Right lobe of liver (tissue), 6 donors: ENCODE results near the gene ZFYVE16. TPM values are rescaled to one million over a fixed set of nuclear protein-coding genes. Genes with fewer than 3 reads are reported as not detected.
"Not testable (repeated sequence)": the region's sequence is repeated elsewhere in the genome, so short reads cannot be mapped to it uniquely, and the experiment has no call there.

Experiments used
- ATAC-seq, 4 donors: fragments of 200-7000 bp; cut with Tn5 transposase; one replicate each; pipeline ENCODE4 v1.9.1; 2020; ENCODE audit warnings: mild to moderate bottlenecking in 4 of 4, moderate library complexity in 4 of 4
- DNase-seq, 3 donors: peaks; one replicate each; pipeline ENCODE4 v3.0.0-alpha.2; 2020
- H3K27ac ChIP-seq, 3 donors: fragments of 200-600 bp; one replicate each; pipeline ENCODE4 v1.8.0; 2022
- H3K27me3 ChIP-seq, 2 donors: fragments of 200-600 bp; one replicate each; pipeline ENCODE4 v1.8.0; 2022
- H3K36me3 ChIP-seq, 4 donors: fragments of 200-600 bp; sonication (generic) in 1 of 4; one replicate each; pipeline versions ENCODE4 v1.5.1 to v1.8.0; 2017 to 2022; ENCODE audit warnings: control low read depth in 1 of 4
- H3K4me1 ChIP-seq, 4 donors: fragments of 200-600 bp; sonication (generic) in 1 of 4; one replicate each; pipeline versions ENCODE4 v1.5.1 to v1.8.0; 2017 to 2022; ENCODE audit warnings: control low read depth in 1 of 4
- H3K4me3 ChIP-seq, 3 donors: fragments of 200-600 bp; one replicate each; pipeline ENCODE4 v1.8.0; 2022
- H3K9me3 ChIP-seq, 4 donors: fragments of 200-600 bp; sonication (generic) in 1 of 4; one replicate each; pipeline versions ENCODE4 v1.5.1 to v1.8.0; 2017 to 2022; ENCODE audit warnings: control low read depth in 1 of 4
- POLR2A ChIP-seq: fragments of 450-650 bp; IDR thresholded peaks from one replicate; pipeline ENCODE4 v1.6.1; 2017; ENCODE audit warnings: antibody characterized with exemption, mild to moderate bottlenecking
- WGBS: methylation state at CpG from one replicate; pipeline ENCODE4 v1.1.6; 2018; ENCODE audit warnings: low coverage, low lambda C conversion rate; ENCODE audit not compliant: insufficient coverage; ENCODE audit errors: missing lambda C conversion rate; 5-methylcytosine and 5-hydroxymethylcytosine counted together
- intact Hi-C, 2 donors: fragments of 100-400 bp; cut with DNase I; formaldehyde crosslinking; loops; one replicate each; pipeline versions ENCODE4 v1.11.2 to v1.14.1; 2022
- total RNA-seq, 6 experiments: library from RNA; depleted of rRNA in 2 of 6; stranded (reverse); fragments of >200 nt in 2 of 6; fragmentation: NEBNext Ultra II Directional in 3 of 6; extraction: Animal tissue kit (Norgen Biotek cat#: 25700) in 3 of 6; gene quantifications; one replicate each; pipeline versions ENCODE4 v1.1.0 to v1.2.4, GENCODE V29; 2016 to 2023
- TF ChIP-seq, protein P1 (sequence below), 4 donors: fragments of 200-600 bp in 3 of 4; fragments of 450-650 bp in 1 of 4; IDR thresholded peaks; one replicate each; pipeline versions ENCODE4 v1.5.1 to v1.8.0; 2016 to 2022; ENCODE audit warnings: antibody characterized with exemption in 4 of 4, mild to moderate bottlenecking in 2 of 4
- donor health status: DM: no; HTN: yes; CAD: no.
- donor health status: DM: no; HTN: no; CAD: no.
- donor health status: DM: no; HTN: no; CAD: no.
- donor health status: DM: no; HTN: yes; CAD: no.
- donor health status: DM: no; HTN: yes; CAD: no.

Gene ZFYVE16
- total RNA-seq, 6 experiments from 2014 or later = 9.3 to 23.1 (median 14.0) TPM

GRCh38 chr5:80399526-80400239 is 8.2 kb upstream of the ZFYVE16 start:
- peak overlapping the region in 1 of 3 donors; percentile 4 for H3K27ac ChIP-seq
- 63% methylated on average over 1 of the region's 1 CpG for WGBS
- ATAC-seq = peak; percentile 33 to 74 (median 56)

DNA sequence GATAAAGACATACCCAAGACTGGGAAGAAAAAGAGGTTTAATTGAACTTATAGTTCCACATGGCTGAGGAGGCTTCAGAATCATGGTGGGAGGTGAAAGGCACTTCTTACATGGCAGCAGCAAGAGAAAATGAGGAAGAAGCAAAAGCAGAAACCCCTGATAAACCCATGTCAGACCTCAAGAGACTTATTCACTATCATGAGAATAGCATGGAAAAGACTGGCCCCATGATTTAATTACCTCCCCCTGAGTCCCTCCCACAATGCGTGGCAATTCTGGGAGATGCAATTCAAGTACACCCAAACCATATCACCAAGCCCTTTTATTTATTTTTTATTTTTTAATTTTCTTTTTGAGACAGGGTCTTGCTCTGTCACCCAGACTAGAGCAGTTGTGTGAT is 7.5 kb upstream of the ZFYVE16 start:
- H3K4me1 ChIP-seq = peaks cover 0 to 17% (median 5%) of the 10 kb centered on the region in 4 donors
- H3K4me3 ChIP-seq, H3K27me3 ChIP-seq, H3K36me3 ChIP-seq, intact Hi-C loops, H3K27ac ChIP-seq, DNase-seq, H3K9me3 ChIP-seq, ATAC-seq: not testable (repeated sequence)
- WGBS = 100% methylated on average over 1 of the region's 1 CpG

More at GRCh38 chr5:80399526-80400239, 8.2 kb upstream of the ZFYVE16 start:
- TF ChIP-seq, protein P1, sequence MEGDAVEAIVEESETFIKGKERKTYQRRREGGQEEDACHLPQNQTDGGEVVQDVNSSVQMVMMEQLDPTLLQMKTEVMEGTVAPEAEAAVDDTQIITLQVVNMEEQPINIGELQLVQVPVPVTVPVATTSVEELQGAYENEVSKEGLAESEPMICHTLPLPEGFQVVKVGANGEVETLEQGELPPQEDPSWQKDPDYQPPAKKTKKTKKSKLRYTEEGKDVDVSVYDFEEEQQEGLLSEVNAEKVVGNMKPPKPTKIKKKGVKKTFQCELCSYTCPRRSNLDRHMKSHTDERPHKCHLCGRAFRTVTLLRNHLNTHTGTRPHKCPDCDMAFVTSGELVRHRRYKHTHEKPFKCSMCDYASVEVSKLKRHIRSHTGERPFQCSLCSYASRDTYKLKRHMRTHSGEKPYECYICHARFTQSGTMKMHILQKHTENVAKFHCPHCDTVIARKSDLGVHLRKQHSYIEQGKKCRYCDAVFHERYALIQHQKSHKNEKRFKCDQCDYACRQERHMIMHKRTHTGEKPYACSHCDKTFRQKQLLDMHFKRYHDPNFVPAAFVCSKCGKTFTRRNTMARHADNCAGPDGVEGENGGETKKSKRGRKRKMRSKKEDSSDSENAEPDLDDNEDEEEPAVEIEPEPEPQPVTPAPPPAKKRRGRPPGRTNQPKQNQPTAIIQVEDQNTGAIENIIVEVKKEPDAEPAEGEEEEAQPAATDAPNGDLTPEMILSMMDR (IDR thresholded peaks at IDR 0.05) = no peak
- TF ChIP-seq POLR2A = no peak
- Histone ChIP-seq H3K36me3 (no peaks in the 10 kb centered on the region), H3K4me1 (peaks cover 0 to 16% (median 5%) of the 10 kb centered on the region in 4 donors), H3K27me3 (no peaks in the 10 kb centered on the region), H3K9me3 (no peaks in the 10 kb centered on the region), H3K4me3 (no peak overlapping the region)
- no peak for DNase-seq
- intact Hi-C loops = no loop called here

GRCh38 chr5:80403782-80404181 is 4.1 kb upstream of the ZFYVE16 start:
- peak overlapping the region in 1 of 3 donors; percentile 24 for H3K27ac ChIP-seq
- intact Hi-C loops = no loop called here
- no peak for TF ChIP-seq POLR2A
- peaks cover 0 to 22% (median 6%) of the 10 kb centered on the region in 4 donors for H3K4me1 ChIP-seq
- ATAC-seq = no peak
- H3K36me3 ChIP-seq = no peaks in the 10 kb centered on the region
- no peaks in the 10 kb centered on the region for H3K27me3 ChIP-seq
- H3K4me3 ChIP-seq = no peak overlapping the region
- no peak for DNase-seq
- H3K9me3 ChIP-seq = no peaks in the 10 kb centered on the region
- WGBS = 39% methylated on average over 2 of the region's 2 CpGs

GRCh38 chr5:80406980-80407734 is 707 bp upstream of the ZFYVE16 start:
- ATAC-seq = peak; percentile 21 to 34 (median 29)
- Histone ChIP-seq H3K4me3 (peak overlapping the region; percentile 69 to 87 (median 81)), H3K27me3 (no peaks in the 10 kb centered on the region), H3K36me3 (no peaks in the 10 kb centered on the region), H3K9me3 (no peaks in the 10 kb centered on the region), H3K4me1 (peaks cover 0 to 31% (median 7%) of the 10 kb centered on the region in 4 donors), H3K27ac (peak overlapping the region; percentile 93 to 95 (median 94))
- WGBS = 9% methylated on average over 30 of the region's 31 CpGs
- DNase-seq = peak; percentile 49 to 67 (median 66)
- peak; percentile 24 for TF ChIP-seq POLR2A
- TF ChIP-seq, protein P1 (IDR thresholded peaks at IDR 0.05) = no peak
- intact Hi-C loops = no loop called here

DNA sequence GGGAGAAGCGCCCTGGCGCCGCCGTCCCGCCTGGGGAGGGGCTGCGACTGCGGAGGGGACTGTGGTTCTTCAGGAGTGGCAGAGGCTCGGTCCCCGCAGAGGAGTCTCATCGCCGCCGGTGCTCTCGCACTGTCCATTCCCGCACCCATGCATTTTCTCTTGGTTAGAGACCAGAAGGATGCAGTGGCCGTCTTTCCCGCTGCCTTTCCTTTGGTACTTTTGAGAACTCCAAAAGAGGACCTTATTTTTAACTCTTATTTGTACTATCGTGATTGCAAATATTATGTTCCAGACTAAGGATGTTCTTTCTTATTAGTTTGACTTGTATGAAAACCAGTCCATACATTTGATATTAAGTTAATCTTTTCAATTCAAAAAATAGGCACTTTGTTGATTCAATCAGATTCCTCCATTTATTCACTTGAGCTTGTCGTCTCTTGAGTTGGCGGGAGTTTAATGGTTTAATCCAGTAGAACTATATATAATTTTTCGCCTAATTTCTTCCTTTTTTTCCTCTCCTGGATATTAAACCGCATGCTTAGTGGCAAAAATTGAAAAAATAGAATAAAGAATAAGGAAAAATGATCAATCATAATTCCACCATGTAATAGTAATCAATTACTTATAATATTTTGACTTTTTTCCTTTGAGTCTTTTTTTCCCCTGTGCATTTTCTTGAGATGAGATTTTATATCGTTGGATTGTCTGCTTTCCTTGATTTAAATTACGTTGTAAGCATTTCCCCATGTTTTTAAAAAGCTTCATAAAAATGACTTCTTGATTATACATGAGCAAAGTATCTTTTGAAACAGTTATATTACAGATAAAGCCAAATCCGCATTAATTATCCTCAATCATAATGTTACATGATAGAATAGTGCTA is 861 bp downstream of the ZFYVE16 start:
- 12% methylated on average over 12 of the region's 24 CpGs for WGBS
- Histone ChIP-seq H3K27ac (peak overlapping the region; percentile 93 to 95 (median 94)), H3K4me3 (peak overlapping the region; percentile 69 to 87 (median 81)), H3K9me3 (no peaks in the 10 kb centered on the region), H3K36me3 (no peaks in the 10 kb centered on the region), H3K27me3 (no peaks in the 10 kb centered on the region), H3K4me1 (peaks cover 0 to 25% (median 5%) of the 10 kb centered on the region in 4 donors)
- intact Hi-C loops = no loop called here
- peak in 2 of 3 donors; percentile 69 to 75 for DNase-seq
- ATAC-seq = peak; percentile 54 to 68 (median 60)
- no peak for TF ChIP-seq POLR2A
- TF ChIP-seq, protein P1 (IDR thresholded peaks at IDR 0.05) = no peak
